Stimulated activated CD4-positive, alpha-beta T cell treated with anti-CD3 and anti-CD28 coated beads, Interleukin-4, amount 100 ng/mL, for 24 hours (primary cell): Measurements from ENCODE around the gene MZB1.
"Not testable (repeated sequence)": the region's sequence is repeated elsewhere in the genome, so short reads cannot be mapped to it uniquely, and the experiment has no call there.

ENCODE experiments used
- DNase-seq: peaks from one replicate; pipeline ENCODE4 v3.0.0-alpha.2; 2020

The MZB1 gene

DNA sequence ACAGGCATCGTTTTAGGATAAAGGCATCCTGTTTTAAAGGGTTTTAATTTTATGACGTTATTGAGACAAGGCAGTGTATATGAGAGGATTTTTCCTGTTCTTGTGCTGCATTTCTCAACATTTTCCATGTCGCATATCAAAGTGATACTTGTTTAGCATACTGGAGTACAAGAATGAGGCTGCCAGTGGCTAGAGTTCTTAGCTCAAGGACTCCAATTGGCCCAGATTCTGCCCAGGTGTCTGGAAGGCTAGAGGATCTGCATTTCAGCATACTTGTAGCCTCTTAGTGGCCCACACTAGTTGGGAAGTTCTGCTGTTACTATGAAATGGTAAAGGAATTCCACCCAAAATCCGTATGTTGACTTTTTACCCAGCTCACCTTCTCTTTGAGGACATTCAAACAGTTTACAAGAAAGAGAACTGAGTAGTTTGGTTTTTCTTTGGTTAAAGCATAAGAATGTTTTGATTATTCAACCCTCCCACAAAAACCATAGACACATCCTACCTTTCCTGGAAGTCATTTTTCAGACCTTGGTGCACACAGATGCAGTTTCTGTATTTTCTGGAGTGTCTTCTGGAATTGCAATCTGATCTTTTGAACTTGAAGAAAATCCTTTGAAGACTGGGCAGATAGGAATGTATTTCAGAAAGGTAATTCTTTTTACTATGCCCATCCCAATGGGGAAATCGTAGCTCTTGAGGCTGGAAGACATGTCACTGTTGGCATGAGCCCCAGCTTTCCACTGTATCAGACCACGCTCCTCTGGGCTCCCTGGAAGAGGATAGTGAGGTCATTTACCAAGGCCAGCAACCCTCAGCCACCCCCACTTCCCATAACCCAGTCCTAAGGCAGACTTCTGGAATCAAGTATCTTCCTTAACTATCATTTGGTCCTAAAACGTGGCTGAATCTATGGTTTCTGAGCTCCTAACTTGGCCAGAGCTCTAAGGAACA lies 18.0 kb downstream of the MZB1 start:
- DNase-seq: no peak

DNA sequence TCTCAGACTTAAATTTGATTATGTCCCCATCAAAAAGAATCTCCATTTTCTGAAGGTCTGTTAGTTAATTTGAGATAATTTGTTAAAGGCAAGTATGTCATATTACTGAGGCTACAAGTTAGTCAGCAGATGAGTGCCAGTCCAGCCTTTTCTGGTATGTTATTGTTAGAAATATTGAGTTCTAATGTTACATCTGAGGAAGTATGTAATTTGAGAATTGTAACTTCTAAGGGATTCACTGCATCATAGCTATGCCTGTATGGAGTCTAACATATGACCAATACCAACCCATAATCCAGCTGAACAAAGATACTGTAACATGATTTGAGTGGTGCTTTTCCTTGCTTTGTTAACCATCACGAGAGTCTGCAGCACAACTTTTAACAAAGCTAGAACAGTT lies 20.5 kb downstream of the MZB1 start:
- no peak for DNase-seq

DNA sequence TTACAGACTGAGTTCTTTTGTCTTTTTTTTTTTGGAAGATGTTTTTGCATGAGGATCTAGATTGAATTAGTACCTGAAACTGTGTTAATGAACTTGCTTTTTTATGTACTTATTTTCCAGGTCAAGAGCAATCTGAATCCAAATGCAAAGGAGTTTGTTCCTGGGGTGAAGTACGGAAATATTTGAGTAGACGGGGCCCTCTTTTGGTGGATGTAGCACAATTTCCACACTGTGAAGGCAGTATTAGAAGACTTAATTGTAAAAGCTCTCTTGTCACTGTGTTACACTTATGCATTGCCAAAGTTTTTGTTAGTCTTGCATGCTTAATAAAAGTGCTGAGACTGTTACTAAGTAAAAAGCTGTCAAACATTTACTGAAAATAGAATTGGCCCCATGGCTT lies 21.1 kb downstream of the MZB1 start:
- DNase-seq: no peak

- DNase-seq: no peak
Measured at GRCh38 chr5:139364466-139364865, 25.2 kb downstream of the MZB1 start.

- no peak for DNase-seq
Measured at GRCh38 chr5:139363937-139364336, 25.8 kb downstream of the MZB1 start.

DNA sequence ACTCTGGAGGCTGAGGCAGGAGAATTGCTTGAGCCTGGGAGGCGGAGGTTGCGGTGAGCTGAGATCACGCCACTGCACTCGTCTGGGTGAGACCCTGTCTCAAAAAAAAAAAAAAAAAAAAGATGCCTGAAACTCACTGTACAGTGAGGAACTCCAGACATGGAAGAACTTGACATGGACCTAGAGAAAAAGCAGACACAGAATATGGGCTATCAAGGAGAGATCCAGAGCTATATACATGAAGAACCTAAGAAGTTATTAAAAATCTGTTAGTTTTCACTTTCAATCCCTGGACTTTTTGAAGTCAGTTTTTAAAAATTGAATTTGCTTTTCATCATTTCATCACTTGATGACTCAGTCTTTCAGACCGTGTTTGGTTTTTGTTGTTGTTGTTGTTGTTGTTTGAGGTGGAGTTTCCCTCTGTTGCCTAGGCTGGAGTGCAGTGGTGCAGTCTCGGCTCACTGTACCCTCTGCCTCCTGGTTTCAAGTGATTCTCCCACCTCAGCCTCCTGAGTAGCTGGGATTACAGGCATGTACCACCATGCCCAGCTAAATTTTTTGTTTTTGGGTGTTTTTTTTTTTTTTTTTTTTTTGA lies 27.8 kb downstream of the MZB1 start:
- DNase-seq: no peak

DNA sequence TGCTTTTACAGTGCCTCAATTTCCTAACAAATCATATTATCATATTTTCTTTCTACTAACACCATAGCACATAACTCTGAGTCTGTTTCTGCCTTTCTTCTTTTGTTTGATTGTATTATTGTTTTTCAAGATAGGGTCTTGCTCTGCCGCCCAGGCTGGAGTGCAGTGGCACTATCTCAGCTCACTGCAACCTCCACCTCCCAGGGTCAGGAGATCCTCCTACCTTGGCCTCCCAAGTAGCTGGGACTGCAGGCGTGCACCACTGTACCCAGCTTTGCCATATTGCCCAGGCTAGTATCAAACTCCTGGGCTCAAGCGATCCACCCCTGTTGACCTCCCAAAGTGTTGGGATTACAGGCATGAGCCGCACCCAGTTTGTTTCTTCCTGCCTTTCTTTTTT lies 29.3 kb downstream of the MZB1 start:
- DNase-seq: no peak

GRCh38 chr5:139358064-139358463 lies 31.6 kb downstream of the MZB1 start:
- no peak for DNase-seq

DNA sequence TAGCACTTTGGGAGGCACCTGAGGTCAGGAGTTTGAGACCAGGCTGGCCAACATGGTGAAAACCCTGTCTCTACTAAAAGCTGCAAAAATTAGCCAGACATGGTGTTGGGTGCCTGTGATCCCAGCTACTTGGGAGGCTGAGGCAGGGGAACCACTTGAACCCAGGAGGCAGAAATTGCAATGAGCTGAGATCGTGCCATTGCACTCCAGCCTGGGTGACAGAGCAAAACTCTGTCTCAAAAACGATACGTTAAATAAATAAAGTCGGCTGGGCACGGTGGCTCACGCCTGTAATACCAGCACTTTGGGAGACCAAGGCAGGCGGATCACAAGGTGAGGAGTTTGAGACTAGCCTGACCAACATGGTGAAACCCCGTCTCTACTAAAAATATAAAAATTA lies 33.8 kb downstream of the MZB1 start:
- DNase-seq: not testable (repeated sequence)

- no peak for DNase-seq
Measured at GRCh38 chr5:139354186-139354585, 35.5 kb downstream of the MZB1 start.

- DNase-seq: not testable (repeated sequence)
Measured at GRCh38 chr5:139347863-139348262, 41.9 kb downstream of the MZB1 start.

DNA sequence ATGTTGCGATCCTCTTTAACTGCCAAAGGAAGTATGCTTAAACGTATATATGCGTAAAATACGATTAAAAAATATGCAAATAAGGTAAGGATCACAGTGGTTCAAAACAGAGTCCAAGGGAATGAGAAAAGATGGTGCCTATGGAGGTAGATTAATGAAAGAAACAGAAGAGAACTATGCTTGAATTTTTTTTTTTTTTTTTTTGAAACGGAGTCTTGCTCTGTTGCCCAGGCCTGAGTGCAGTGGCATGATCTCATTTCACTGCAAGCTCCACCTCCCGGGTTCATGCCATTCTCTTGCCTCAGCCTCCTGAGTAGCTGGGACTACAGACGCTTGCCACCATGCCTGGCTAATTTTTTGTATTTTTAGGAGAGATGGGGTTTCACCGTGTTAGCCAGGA lies 44.3 kb downstream of the MZB1 start:
- DNase-seq: not testable (repeated sequence)

GRCh38 chr5:139344177-139344576 lies 45.5 kb downstream of the MZB1 start:
- no peak for DNase-seq

DNA sequence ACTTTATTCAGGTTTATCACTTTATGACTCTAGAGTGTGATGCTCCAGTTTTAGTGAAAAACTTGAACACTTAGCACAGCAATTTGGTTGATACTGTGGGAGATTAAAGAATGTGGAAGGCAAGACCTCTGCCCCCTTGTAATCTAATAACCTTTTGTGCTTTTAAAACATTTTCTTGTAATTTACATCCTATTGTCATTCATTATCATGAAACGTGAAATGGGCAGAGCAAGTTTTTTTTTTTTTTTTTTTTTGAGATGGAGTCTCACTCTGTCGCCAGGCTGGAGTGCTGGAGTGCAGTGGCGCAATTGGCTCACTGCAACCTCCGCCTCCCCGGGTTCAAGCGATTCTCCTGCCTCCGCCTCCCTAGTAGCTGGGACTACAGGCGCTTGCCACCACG lies 46.2 kb downstream of the MZB1 start:
- DNase-seq: no peak

GRCh38 chr5:139342423-139342723 lies 47.3 kb downstream of the MZB1 start:
- no peak for DNase-seq

GRCh38 chr5:139341689-139342422 lies 47.9 kb downstream of the MZB1 start, which contains the start of gene PAIP2:
PAIP2 (plus strand) TSS chr5:139341854; CDS start chr5:139363785, 21,931 bp downstream.
- DNase-seq: peak; percentile 97

DNA sequence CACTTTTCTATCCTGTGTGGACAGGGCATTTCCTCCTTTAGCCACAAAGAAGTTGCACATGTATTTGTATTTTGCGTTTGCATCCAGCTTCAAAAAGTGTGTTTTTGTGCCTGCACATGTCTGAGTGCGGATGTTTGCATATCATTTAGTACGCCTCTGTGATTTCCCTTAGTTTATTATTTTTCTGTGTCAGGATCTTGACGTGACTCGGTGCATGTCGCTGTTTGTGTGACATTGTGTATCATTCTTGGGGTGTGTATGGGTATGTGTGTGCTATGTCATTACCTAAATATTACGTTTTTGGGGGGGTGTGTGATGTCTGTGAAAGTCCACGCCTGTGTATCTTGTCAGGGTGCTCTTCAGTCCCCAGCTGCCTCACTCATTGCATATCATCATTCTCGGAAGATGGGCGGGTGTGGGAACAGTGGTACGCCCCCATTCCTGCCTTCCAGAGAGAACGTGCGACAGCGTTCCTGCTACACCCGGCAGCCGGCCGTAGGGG lies 48.5 kb downstream of the MZB1 start:
- no peak for DNase-seq

DNA sequence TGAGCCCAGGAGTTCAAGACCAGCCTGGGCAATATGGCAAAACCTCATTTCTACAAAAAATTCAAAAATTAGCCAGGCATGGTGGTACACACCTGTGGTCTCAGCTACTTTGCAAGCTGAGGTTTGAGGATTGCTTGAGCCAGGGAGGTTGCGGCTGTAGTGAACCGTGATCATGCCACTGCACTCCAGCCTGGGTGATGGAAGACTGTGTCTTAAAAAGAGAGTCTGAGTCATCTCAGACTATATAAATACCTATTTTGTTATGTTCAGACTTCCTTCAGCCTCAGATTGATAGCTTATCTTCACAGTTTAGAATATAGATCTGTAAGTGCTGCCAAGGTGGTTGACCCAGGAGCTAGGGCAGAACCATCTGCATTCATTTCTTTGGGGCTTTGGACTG lies 49.7 kb downstream of the MZB1 start:
- DNase-seq: no peak
